ENCODE measurements around the gene SLC7A4.

DNA sequence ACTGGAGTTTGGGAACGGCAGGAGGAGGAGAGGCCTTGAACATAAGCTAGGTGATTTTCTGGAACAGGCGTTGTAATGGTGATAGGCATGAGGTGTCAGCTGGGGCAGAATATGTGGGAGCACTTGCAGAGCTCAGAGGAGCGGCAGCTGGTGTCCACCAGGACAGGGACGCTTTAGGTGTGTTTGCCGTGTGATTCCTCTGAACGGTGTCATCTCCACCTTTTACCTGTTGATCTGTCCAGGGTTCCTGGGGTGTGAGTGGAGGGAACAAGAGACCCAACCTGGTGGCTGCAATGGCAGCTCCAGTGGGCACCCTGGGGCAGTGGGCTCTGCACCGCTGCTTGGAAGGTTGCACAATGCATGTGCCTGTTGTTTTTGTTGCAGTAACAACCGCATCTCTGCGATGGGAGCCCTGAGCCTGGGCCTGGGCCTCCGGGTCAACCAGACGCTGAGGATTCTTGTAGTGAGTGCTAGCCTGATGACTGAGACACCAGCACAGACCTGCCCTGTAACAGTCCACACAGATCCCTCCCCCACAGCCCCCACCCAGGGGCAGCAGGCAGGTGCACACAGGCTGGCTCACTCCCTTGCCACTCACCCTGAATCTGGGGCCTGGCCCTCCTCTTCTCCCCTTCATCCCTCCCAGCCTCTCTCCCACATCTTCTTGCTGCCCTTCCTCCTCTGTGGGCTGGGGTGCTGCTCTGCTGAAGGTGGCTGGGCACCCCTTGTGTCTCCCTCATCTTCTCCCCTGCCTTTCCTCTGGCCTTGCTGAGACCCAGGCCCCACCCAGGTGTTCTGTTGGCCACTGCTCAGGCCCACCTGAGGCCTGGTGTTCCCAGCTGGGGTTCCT is 22.6 kb upstream of the SLC7A4 start:
- TF ChIP-seq PKNOX1 (IDR thresholded peaks at IDR 0.05) (no peak), CTBP1 (IDR thresholded peaks at IDR 0.05; ENCODE audit: borderline replicate concordance) (no peak), FOXM1 (IDR thresholded peaks at IDR 0.05; ENCODE audit: borderline replicate concordance) (no peak), L3MBTL2 (conservative IDR thresholded peaks at IDR 0.05) (no peak), BHLHE40 (IDR thresholded peaks at IDR 0.05; ENCODE audit: borderline replicate concordance) (no peak), ARNT (IDR thresholded peaks at IDR 0.05) (no peak)

Measured in HEK293T (cell line).